ENCODE data around the gene HDAC9. TPM values are rescaled to one million over a fixed set of nuclear protein-coding genes. Genes with fewer than 3 reads are reported as not detected.

Gene HDAC9
- total RNA-seq, 1 experiment from 2014 or later, result 159 TPM

GRCh38 chr7:18821554-18821953 lies 326.0 kb downstream of the HDAC9 start:
- no peaks in the 10 kb centered on the region for H3K27me3 Mint-ChIP-seq (ENCODE audit: unreplicated experiment)
- H3K4me3 Mint-ChIP-seq (ENCODE audit: low read depth, unreplicated experiment), result no peak overlapping the region
- CTCF ChIA-PET, result no interaction called here
- no peak for DNase-seq
- H3K27ac Mint-ChIP-seq (ENCODE audit: unreplicated experiment), result no peak overlapping the region
- no TSS peak for BruUV-seq (replicated peaks)
- intact Hi-C loops (cut with micrococcal nuclease; ENCODE audit: unreplicated experiment), result no loop called here
- H3K36me3 Mint-ChIP-seq (ENCODE audit: insufficient read depth, unreplicated experiment), result no peaks in the 10 kb centered on the region
- no peaks in the 10 kb centered on the region for H3K4me1 Mint-ChIP-seq (ENCODE audit: low read depth, unreplicated experiment)
- no peak for TF ChIP-seq CTCF (IDR thresholded peaks at IDR 0.05; ENCODE audit: unreplicated experiment)
- H3K9me3 Mint-ChIP-seq (ENCODE audit: low read depth, unreplicated experiment), result no peaks in the 10 kb centered on the region

- no peaks in the 10 kb centered on the region for H3K9me3 Mint-ChIP-seq (ENCODE audit: low read depth, unreplicated experiment)
- H3K4me1 Mint-ChIP-seq (ENCODE audit: low read depth, unreplicated experiment), result no peaks in the 10 kb centered on the region
- no peaks in the 10 kb centered on the region for H3K27me3 Mint-ChIP-seq (ENCODE audit: unreplicated experiment)
- CTCF ChIA-PET, result no interaction called here
- no peak overlapping the region for H3K27ac Mint-ChIP-seq (ENCODE audit: unreplicated experiment)
- no TSS peak for BruUV-seq (replicated peaks)
- H3K36me3 Mint-ChIP-seq (ENCODE audit: insufficient read depth, unreplicated experiment), result no peaks in the 10 kb centered on the region
- TF ChIP-seq CTCF (IDR thresholded peaks at IDR 0.05; ENCODE audit: unreplicated experiment), result no peak
- no peak overlapping the region for H3K4me3 Mint-ChIP-seq (ENCODE audit: low read depth, unreplicated experiment)
- intact Hi-C loops (cut with micrococcal nuclease; ENCODE audit: unreplicated experiment), result no loop called here
- no peak for DNase-seq
These were observed 328.6 kb downstream of the HDAC9 start for GRCh38 chr7:18824157-18824556.

- no peak overlapping the region for H3K4me3 Mint-ChIP-seq (ENCODE audit: low read depth, unreplicated experiment)
- H3K27me3 Mint-ChIP-seq (ENCODE audit: unreplicated experiment), result no peaks in the 10 kb centered on the region
- no peak overlapping the region for H3K27ac Mint-ChIP-seq (ENCODE audit: unreplicated experiment)
- intact Hi-C loops (cut with micrococcal nuclease; ENCODE audit: unreplicated experiment), result no loop called here
- no peak for DNase-seq
- CTCF ChIA-PET, result no interaction called here
- H3K9me3 Mint-ChIP-seq (ENCODE audit: low read depth, unreplicated experiment), result no peaks in the 10 kb centered on the region
- TF ChIP-seq CTCF (IDR thresholded peaks at IDR 0.05; ENCODE audit: unreplicated experiment), result no peak
- H3K36me3 Mint-ChIP-seq (ENCODE audit: insufficient read depth, unreplicated experiment), result no peaks in the 10 kb centered on the region
- BruUV-seq (replicated peaks), result no TSS peak
- H3K4me1 Mint-ChIP-seq (ENCODE audit: low read depth, unreplicated experiment), result no peaks in the 10 kb centered on the region
These were observed 332.9 kb downstream of the HDAC9 start for GRCh38 chr7:18828260-18828993.

GRCh38 chr7:18828994-18829857 lies 333.7 kb downstream of the HDAC9 start:
- no peak for DNase-seq
- no peaks in the 10 kb centered on the region for H3K36me3 Mint-ChIP-seq (ENCODE audit: insufficient read depth, unreplicated experiment)
- no peak overlapping the region for H3K4me3 Mint-ChIP-seq (ENCODE audit: low read depth, unreplicated experiment)
- no peaks in the 10 kb centered on the region for H3K27me3 Mint-ChIP-seq (ENCODE audit: unreplicated experiment)
- CTCF ChIA-PET, result no interaction called here
- intact Hi-C loops (cut with micrococcal nuclease; ENCODE audit: unreplicated experiment), result no loop called here
- BruUV-seq (replicated peaks), result no TSS peak
- H3K4me1 Mint-ChIP-seq (ENCODE audit: low read depth, unreplicated experiment), result no peaks in the 10 kb centered on the region
- H3K9me3 Mint-ChIP-seq (ENCODE audit: low read depth, unreplicated experiment), result no peaks in the 10 kb centered on the region
- no peak overlapping the region for H3K27ac Mint-ChIP-seq (ENCODE audit: unreplicated experiment)
- TF ChIP-seq CTCF (IDR thresholded peaks at IDR 0.05; ENCODE audit: unreplicated experiment), result no peak

Measured in Calu3 (cell line).